Adrenal gland (tissue), 5 donors: Measurements from ENCODE around the gene DPEP1.

Experiments used
- POLR2A ChIP-seq, 2 donors: fragments of 450-650 bp; IDR thresholded peaks; one replicate each; pipeline ENCODE4 v1.6.1; 2017; ENCODE audit warnings: antibody characterized with exemption in 2 of 2, mild to moderate bottlenecking in 2 of 2, moderate library complexity in 1 of 2
- TF ChIP-seq, protein P1 (sequence below), 6 experiments: fragments of 450-650 bp in 4 of 6; fragments of 200-600 bp in 2 of 6; sonication (generic) in 1 of 6; IDR thresholded peaks; 1 replicate in 5 of 6; 2 replicates in 1 of 6; pipeline versions ENCODE4 v1.5.1 to v1.8.0; 2016 to 2021; ENCODE audit warnings: antibody characterized with exemption in 6 of 6, mild to moderate bottlenecking in 2 of 6, moderate library complexity in 1 of 6
- donor health status: DM: no; HTN: no; CAD: no.

DNA sequence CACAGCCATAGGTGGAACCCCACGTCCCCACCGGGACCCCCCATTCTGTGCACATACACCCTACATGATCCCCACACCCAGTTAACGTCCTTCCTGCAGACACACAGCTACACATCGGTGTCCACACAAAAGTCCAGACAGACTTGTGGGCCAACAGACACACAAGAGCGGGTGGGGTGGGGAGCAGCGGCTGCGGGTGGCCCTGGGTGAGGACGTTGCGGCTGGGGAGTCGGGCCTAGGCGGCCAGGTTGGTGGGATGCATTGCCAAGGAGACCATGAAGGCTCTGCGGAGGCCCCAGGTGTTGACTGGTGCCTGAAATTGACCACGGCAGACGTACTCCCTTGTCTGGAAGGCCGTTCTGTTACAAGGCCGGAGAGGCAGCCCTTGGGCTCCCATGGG, 8.7 kb upstream of the DPEP1 start:
- no peak for TF ChIP-seq POLR2A (IDR thresholded peaks at IDR 0.05)
- TF ChIP-seq, protein P1, sequence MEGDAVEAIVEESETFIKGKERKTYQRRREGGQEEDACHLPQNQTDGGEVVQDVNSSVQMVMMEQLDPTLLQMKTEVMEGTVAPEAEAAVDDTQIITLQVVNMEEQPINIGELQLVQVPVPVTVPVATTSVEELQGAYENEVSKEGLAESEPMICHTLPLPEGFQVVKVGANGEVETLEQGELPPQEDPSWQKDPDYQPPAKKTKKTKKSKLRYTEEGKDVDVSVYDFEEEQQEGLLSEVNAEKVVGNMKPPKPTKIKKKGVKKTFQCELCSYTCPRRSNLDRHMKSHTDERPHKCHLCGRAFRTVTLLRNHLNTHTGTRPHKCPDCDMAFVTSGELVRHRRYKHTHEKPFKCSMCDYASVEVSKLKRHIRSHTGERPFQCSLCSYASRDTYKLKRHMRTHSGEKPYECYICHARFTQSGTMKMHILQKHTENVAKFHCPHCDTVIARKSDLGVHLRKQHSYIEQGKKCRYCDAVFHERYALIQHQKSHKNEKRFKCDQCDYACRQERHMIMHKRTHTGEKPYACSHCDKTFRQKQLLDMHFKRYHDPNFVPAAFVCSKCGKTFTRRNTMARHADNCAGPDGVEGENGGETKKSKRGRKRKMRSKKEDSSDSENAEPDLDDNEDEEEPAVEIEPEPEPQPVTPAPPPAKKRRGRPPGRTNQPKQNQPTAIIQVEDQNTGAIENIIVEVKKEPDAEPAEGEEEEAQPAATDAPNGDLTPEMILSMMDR (IDR thresholded peaks at IDR 0.05) = no peak
